Endothelial cell (in vitro differentiated cells): Measurements from ENCODE around the gene KCNIP3. TPM values are rescaled to one million over a fixed set of nuclear protein-coding genes. Genes with fewer than 3 reads are reported as not detected.

Experiments used
- DNase-seq: peaks from one replicate; pipeline ENCODE4 v3.0.0; 2021; ENCODE audit warnings: low spot score
- H3K27ac Mint-ChIP-seq: one replicate; pipeline ENCODE4 v1.8.0; 2021; ENCODE audit warnings: mixed read lengths, inconsistent platforms; ENCODE audit not compliant: unreplicated experiment
- H3K27me3 Mint-ChIP-seq: one replicate; pipeline ENCODE4 v1.8.0; 2021; ENCODE audit warnings: mild to moderate bottlenecking, moderate library complexity, mixed read lengths, inconsistent platforms; ENCODE audit not compliant: unreplicated experiment
- H3K36me3 Mint-ChIP-seq: one replicate; pipeline ENCODE4 v1.8.0; 2021; ENCODE audit warnings: mild to moderate bottlenecking, low read depth, mixed read lengths, inconsistent platforms; ENCODE audit not compliant: unreplicated experiment
- H3K4me1 Mint-ChIP-seq: one replicate; pipeline ENCODE4 v1.8.0; 2021; ENCODE audit warnings: mild to moderate bottlenecking, mixed read lengths, inconsistent platforms; ENCODE audit not compliant: unreplicated experiment
- H3K4me3 Mint-ChIP-seq: one replicate; pipeline ENCODE4 v1.8.0; 2021; ENCODE audit warnings: mild to moderate bottlenecking, mixed read lengths, inconsistent platforms; ENCODE audit not compliant: unreplicated experiment
- H3K9me3 Mint-ChIP-seq: one replicate; pipeline ENCODE4 v1.8.0; 2021; ENCODE audit warnings: mixed read lengths, inconsistent platforms; ENCODE audit not compliant: unreplicated experiment
- total RNA-seq: library from RNA; stranded (reverse); fragmentation: NEBNext Ultra II Directional; extraction: Animal tissue kit (Norgen Biotek cat#: 25700); gene quantifications from one replicate; pipeline ENCODE4 v1.2.1, GENCODE V29; 2021; ENCODE audit not compliant: unreplicated experiment
- TF ChIP-seq, protein P1 (sequence below): fragments of 200-600 bp; sonication (generic); IDR thresholded peaks from one replicate; pipeline ENCODE4 v1.5.0; 2021; ENCODE audit warnings: antibody characterized with exemption; ENCODE audit not compliant: unreplicated experiment

Gene KCNIP3
- total RNA-seq, 1 donor from 2014 or later, result 0.26 TPM

DNA sequence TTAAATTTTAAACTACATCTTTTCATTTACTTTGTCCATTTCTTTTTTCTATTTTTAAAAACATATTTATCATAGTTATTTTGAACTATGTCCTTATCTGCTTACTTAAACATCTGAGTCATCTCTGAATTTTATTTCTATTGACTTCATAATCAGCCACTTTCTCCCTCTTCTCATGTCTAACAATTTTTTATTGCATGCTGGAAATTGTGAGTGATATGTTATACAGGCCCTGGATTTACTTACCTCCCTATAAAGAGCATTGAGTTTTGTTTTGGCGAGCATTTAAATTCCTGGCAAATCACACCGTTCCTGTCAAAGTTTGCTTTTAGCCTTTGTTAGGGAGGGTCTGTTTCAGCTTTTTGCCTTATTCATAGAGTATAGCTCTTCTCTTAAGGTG lies 39.3 kb downstream of the KCNIP3 start:
- H3K36me3 Mint-ChIP-seq, result no peaks in the 10 kb centered on the region
- DNase-seq, result no peak
- no peak overlapping the region for H3K4me3 Mint-ChIP-seq
- peaks cover 2% of the 10 kb centered on the region for H3K4me1 Mint-ChIP-seq
- H3K27ac Mint-ChIP-seq, result no peak overlapping the region
- TF ChIP-seq, protein P1, sequence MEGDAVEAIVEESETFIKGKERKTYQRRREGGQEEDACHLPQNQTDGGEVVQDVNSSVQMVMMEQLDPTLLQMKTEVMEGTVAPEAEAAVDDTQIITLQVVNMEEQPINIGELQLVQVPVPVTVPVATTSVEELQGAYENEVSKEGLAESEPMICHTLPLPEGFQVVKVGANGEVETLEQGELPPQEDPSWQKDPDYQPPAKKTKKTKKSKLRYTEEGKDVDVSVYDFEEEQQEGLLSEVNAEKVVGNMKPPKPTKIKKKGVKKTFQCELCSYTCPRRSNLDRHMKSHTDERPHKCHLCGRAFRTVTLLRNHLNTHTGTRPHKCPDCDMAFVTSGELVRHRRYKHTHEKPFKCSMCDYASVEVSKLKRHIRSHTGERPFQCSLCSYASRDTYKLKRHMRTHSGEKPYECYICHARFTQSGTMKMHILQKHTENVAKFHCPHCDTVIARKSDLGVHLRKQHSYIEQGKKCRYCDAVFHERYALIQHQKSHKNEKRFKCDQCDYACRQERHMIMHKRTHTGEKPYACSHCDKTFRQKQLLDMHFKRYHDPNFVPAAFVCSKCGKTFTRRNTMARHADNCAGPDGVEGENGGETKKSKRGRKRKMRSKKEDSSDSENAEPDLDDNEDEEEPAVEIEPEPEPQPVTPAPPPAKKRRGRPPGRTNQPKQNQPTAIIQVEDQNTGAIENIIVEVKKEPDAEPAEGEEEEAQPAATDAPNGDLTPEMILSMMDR, result no peak
- H3K27me3 Mint-ChIP-seq, result peaks cover 6% of the 10 kb centered on the region
- H3K9me3 Mint-ChIP-seq, result no peaks in the 10 kb centered on the region

DNA sequence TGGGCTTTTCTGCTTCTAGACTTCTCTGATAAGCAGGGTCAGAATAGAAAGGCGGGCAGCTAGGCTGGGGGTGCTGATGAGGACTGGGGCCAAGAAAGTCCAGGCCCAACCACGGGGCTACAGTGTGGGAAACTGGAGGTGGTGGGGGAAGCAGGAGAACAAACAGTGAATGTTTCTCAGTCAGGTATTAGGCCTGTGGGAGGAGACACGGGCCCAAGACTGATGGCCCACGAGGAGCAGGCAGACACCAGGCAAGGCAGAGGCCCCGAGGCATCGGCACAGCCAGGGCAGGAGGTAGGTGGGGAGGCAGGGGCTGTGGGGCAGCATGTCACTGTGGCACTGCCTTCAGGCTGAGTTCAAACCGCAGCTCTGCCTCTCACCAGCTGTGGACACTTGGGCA lies 40.7 kb downstream of the KCNIP3 start:
- H3K36me3 Mint-ChIP-seq, result no peaks in the 10 kb centered on the region
- peaks cover 4% of the 10 kb centered on the region for H3K27me3 Mint-ChIP-seq
- no peak for DNase-seq
- H3K9me3 Mint-ChIP-seq, result no peaks in the 10 kb centered on the region
- no peak overlapping the region for H3K4me3 Mint-ChIP-seq
- TF ChIP-seq, protein P1, result no peak
- no peak overlapping the region for H3K27ac Mint-ChIP-seq
- peaks cover 2% of the 10 kb centered on the region for H3K4me1 Mint-ChIP-seq

DNA sequence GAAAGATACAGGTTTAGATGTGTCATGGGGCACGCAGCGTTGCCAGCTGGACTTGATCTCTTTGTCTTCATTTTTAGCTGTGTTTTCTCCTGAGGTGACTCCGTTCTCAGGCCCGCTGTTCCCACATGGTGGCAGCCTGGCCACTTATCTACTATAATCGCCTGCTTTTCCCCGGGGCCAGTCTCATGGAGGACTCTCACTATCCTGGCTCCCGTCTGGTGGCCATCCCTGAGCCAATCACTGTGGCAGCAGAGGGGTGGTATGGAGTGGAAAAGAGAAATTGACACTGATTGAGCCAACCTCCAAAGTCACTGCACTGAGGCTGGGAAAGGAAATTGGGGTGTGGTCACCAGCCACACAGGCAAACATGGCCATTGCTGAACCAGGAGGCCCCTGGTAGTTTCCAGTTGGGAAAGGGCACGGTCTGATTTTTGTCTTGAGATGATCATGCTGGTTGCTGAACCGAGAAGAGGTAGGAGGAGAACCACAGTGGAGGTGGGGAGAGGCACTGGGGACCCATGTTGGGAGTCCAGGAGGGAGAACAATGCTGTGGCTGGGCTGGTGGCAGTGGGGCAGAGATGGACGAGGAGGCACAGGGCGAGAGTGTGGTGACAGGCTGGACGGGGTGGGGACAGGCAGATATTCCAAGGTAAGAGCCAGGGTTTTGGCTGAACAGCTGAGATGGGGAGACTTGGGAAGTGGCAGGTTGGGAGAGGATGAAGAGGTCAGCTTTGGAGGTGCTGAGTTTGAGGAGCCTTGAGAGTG lies 45.6 kb downstream of the KCNIP3 start:
- Mint-ChIP-seq H3K9me3 (no peaks in the 10 kb centered on the region), H3K27ac (no peak overlapping the region), H3K4me1 (no peaks in the 10 kb centered on the region), H3K27me3 (peaks cover 10% of the 10 kb centered on the region), H3K4me3 (no peak overlapping the region), H3K36me3 (no peaks in the 10 kb centered on the region)
- DNase-seq, result no peak
- TF ChIP-seq, protein P1, result no peak

DNA sequence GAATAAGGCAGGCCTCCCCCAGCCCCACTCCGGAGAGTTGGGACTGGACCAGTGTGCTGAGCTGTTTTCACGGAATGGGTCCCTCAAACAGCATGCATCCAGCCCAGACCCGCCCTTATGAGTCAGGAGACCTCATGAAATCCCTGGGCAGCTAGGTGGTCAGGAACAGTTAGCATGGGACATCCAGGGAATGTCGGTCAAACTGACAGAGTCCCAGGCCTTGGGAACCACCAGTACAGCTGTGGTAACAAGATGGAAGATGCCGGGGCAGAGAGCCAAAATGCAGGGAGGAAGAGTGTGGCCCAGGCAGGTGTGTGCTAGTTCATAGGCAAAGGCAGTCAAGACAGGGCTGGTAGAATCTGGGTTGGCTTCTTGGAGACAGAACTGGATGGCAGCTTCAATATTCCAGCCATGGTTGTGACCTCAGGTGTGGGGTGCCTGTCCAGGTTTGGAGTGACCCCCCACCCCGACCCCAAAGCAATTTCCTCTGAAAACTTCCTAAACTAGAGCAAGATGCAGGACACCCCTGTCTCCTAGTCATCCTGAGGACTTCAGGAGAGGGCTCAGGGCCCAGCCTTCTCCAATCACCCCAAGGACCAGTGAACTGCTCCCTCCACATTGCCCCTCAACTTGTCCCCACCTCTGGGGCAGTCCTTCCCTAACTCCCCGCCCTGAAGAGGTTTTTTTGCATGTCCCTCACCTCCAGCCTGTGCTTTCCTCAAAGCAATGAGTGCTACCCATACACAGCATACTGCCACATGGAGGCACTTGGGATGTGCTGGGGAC lies 46.5 kb downstream of the KCNIP3 start:
- no peaks in the 10 kb centered on the region for H3K4me1 Mint-ChIP-seq
- H3K36me3 Mint-ChIP-seq, result no peaks in the 10 kb centered on the region
- H3K27me3 Mint-ChIP-seq, result peaks cover 15% of the 10 kb centered on the region
- peak overlapping the region; percentile 79 for H3K4me3 Mint-ChIP-seq
- DNase-seq, result no peak
- H3K27ac Mint-ChIP-seq, result no peak overlapping the region
- H3K9me3 Mint-ChIP-seq, result no peaks in the 10 kb centered on the region
- TF ChIP-seq, protein P1, result no peak

DNA sequence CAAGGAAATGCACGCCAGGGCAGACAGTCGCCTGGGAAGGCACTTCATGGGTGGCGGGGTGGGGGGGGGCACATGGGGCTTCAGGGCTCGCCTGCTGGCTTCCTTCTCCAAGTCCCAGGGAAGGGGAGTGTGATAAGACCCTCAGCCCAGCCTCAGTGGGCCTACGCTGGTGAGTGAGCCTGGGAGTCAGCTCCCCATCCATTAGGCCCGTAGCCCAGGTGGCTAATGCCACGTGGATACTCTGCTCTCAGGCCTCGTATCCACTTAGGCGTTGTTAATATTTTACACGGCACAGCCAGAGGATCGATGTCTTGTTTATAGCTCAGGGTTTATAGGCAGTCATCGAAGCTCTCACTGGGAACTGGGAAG lies 47.1 kb downstream of the KCNIP3 start:
- Mint-ChIP-seq H3K4me1 (no peaks in the 10 kb centered on the region), H3K9me3 (no peaks in the 10 kb centered on the region), H3K36me3 (no peaks in the 10 kb centered on the region), H3K4me3 (no peak overlapping the region), H3K27ac (no peak overlapping the region), H3K27me3 (peaks cover 16% of the 10 kb centered on the region)
- no peak for DNase-seq
- TF ChIP-seq, protein P1, result no peak
